HG03558 (cell line): ENCODE data around the gene CDH4.
"Not testable (repeated sequence)": the region's sequence is repeated elsewhere in the genome, so short reads cannot be mapped to it uniquely, and the experiment has no call there.

Experiments
- ATAC-seq: cut with Tn5 transposase; IDR thresholded peaks from one replicate; pipeline ENCODE4 v1.9.1; 2021; ENCODE audit warnings: moderate number of reproducible peaks; ENCODE audit not compliant: unreplicated experiment; ENCODE audit errors: extremely low read depth

CDH4 gene

GRCh38 chr20:61404303-61404702, 152.2 kb downstream of the CDH4 start:
- ATAC-seq: no peak

GRCh38 chr20:61405007-61405406, 152.9 kb downstream of the CDH4 start:
- ATAC-seq: no peak

GRCh38 chr20:61406773-61407172, 154.7 kb downstream of the CDH4 start:
- not testable (repeated sequence) for ATAC-seq

GRCh38 chr20:61407561-61407960, 155.5 kb downstream of the CDH4 start:
- ATAC-seq: no peak

GRCh38 chr20:61408951-61409740, 157.1 kb downstream of the CDH4 start:
- ATAC-seq: no peak

- no peak for ATAC-seq
Observed at GRCh38 chr20:61411743-61412142, 159.7 kb downstream of the CDH4 start.

- ATAC-seq: no peak
Observed at GRCh38 chr20:61413752-61414151, 161.7 kb downstream of the CDH4 start.

- no peak for ATAC-seq
Observed at GRCh38 chr20:61414455-61414991, 162.5 kb downstream of the CDH4 start.

- no peak for ATAC-seq
Observed at GRCh38 chr20:61416546-61416945, 164.5 kb downstream of the CDH4 start.

- ATAC-seq: no peak
Observed at GRCh38 chr20:61417221-61417941, 165.3 kb downstream of the CDH4 start.

- ATAC-seq: no peak
Observed at GRCh38 chr20:61419010-61419409, 166.9 kb downstream of the CDH4 start.

GRCh38 chr20:61419501-61419900, 167.4 kb downstream of the CDH4 start:
- ATAC-seq: no peak

GRCh38 chr20:61420056-61420455, 168.0 kb downstream of the CDH4 start:
- no peak for ATAC-seq

GRCh38 chr20:61420781-61421180, 168.7 kb downstream of the CDH4 start:
- no peak for ATAC-seq

- no peak for ATAC-seq
Observed at GRCh38 chr20:61422636-61423425, 170.8 kb downstream of the CDH4 start.

GRCh38 chr20:61424011-61424627, 172.1 kb downstream of the CDH4 start:
- ATAC-seq: no peak

GRCh38 chr20:61424628-61425420, 172.8 kb downstream of the CDH4 start:
- ATAC-seq: no peak

- ATAC-seq: not testable (repeated sequence)
Observed at GRCh38 chr20:61425541-61425991, 173.5 kb downstream of the CDH4 start.

GRCh38 chr20:61426352-61426751, 174.3 kb downstream of the CDH4 start:
- no peak for ATAC-seq
